HG03025 (cell line): Measurements from ENCODE around the gene SHANK2.

Source experiments
- ATAC-seq: cut with Tn5 transposase; IDR thresholded peaks from one replicate; pipeline ENCODE4 v1.9.1; 2021; ENCODE audit warnings: mild to moderate bottlenecking, moderate library complexity; ENCODE audit not compliant: unreplicated experiment, low FRiP score

SHANK2 gene

DNA sequence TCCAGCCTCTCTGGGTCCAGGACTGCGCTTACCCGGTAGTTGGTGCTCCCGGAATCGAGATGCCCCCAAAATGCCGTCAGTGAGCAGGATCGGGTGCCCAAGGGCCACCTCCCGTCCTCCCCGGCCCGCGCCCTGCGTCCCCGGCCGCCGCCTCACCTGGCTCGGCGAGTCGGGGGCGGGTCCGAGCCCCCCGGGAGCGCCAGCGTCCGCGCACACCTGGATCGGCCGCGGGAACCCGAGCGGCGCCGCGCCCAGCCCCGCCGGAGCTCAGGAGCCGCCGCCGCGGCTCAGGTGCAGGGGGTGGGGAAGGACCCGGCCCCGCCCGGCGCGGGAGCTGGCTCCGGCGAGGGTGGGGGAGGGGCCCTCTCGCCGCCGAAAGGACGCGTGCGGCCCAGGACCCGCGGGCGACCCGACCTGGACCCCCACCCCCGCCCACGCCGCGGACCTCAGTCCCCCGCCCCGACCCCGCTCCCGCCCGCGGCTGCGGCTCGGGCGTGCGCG lies at the start of gene SHANK2:
Gene SHANK2 (minus strand): TSS at position 309 of the 501 bp plus-strand sequence. CDS start 105,251 bp downstream, outside the sequence.
- no peak for ATAC-seq

GRCh38 chr11:71301858-71302533 lies 49.6 kb upstream of the SHANK2 start:
- no peak for ATAC-seq

DNA sequence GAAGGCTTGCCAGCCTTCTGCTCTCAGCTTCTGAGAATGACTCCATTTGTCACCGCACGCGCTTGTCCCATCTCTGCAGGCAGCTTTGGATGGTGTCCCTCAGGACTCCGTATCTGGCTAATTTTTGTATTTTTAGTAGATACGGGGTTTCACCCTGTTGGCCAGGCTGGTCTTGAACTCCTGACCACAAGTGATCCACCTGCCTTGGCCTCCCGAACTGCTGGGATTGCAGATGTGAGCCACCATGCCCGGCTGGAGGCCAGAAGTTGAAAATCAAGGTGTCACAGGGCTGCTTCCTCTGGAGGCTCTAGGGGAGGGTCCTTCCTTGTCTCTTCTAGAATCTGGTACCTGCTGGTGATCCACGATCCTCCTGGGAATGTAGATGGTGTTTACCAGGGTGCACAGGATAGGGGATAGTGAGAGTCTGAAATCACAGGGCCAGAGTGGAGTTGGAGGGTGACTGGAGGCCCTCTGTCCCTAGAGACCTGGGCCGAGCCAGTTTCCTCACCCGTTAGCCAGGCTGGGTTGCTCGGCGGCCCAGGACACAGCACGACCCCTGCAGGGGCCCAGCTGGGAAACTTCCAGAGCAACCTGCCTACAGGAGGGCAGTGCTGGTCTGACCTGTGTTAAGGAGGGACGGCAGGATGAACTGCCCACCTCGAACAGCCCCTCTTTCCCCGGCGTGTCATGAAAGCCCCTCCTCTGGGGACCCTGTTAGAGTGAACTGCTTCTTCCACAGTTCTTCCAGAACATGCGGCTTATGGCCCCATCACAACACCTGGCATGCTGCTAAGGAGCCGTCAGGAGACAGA lies 48.9 kb upstream of the SHANK2 start:
- no peak for ATAC-seq

DNA sequence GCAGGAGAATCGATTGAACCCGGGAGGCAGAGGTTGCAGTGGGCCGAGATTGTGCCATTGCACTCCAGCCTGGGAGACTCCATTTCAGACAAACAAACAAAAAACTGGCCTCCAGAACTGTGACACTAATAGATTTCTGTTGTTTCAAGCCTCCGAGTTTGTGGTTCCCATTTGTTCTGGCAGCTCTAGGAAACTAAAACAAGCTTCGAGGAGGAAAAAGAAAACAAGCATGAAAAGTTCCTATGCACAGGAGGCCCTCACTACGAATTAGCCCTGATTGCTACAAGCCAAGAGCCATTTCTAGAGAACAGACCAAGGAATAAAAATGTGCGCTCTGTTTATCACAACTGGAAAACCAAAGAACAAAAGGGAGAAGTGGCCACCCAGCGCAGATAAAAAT lies 47.8 kb upstream of the SHANK2 start:
- no peak for ATAC-seq

GRCh38 chr11:71298761-71299181 lies 46.4 kb upstream of the SHANK2 start:
- ATAC-seq: no peak

GRCh38 chr11:71298016-71298550 lies 45.7 kb upstream of the SHANK2 start:
- no peak for ATAC-seq

- no peak for ATAC-seq
Observed at GRCh38 chr11:71294846-71295600, 42.6 kb upstream of the SHANK2 start.

DNA sequence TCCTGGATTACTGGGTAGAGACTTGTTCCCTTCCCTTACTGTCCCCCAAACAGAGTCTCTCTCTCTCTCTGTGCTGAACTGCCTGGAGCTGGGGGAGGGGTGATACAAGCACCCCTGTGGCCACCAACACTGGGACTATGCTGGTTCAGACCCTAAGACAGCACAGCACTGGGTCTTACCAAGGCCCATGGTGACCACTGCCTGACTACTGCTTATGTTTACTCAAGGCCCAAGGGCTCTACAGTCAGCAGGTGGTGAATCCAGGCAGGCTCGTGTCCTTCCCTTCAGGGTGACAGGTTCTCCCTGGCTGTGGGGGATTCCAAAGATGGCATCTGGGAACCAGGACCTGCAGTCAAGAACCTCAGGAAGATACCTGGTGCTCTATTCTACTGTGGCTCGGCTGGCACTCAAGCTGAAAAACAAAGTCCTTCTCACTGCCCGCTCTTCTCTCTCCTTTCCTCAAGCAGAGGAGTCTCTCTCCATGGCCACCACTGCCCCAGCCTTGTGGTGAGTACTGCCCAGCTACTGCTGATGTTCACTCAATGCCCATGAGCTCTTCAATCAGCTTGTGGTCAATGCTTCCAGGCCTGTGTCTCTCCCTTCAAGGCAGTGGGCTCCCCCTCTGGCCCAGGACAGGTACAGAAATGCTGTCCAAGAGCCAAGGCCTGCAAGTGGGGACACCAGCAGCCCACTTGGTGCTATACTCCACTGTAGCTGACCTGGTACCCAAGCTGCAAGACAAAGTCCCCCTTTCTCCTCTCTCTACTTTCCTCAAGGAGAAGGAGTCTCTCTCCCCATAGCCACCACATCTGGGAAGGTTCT lies 41.8 kb upstream of the SHANK2 start:
- ATAC-seq: no peak

- ATAC-seq: no peak
Observed at GRCh38 chr11:71286701-71287643, 34.6 kb upstream of the SHANK2 start.

DNA sequence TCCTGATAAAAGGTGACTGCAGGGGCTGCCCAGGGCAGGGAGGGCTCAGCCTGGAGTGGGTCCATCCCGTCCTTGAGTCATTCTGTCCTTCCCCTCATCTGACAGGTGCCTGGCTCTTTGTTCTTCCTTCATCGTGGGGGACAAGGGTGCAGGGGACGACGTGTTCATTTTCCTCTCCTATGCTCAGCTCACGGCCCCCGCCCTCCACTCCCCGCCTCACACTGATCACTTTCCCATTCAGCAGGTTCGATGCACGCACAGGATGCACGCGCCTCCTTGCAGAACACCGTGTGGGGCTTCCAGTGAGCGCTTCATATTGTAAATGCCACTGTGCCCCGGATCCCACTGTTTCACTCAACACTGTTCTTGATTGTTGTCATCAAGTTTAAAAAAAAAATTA lies 32.7 kb upstream of the SHANK2 start:
- ATAC-seq: no peak

DNA sequence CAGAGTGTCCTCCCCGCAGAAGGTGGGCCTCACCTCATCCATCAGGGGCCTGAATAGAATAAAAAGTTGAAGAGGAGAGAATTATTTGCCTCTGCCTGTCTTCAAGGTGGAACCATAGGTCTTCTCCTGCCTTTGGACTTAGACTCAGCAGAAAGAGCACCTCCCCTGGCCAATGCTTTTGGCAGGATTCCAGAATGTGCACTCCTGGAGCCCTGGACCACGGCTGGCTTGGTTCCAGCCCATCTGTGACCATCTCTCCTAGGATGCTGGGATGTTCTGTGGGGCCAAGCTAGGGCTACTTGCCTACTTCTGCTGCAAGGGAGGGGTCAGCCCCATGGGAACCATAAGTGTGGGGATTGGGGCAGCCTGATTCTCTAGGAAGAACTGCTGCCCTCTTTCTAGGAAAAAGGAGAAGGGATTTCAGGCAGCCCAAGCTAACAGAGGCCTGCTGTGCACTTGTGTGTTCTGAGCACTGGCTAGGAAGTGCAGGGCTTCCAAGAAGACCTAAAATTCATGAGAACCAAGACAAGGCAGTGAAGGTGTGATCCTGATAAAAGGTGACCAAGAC lies 32.2 kb upstream of the SHANK2 start:
- ATAC-seq: no peak

GRCh38 chr11:71283971-71284441 lies 31.6 kb upstream of the SHANK2 start:
- ATAC-seq: no peak

GRCh38 chr11:71282581-71283351 lies 30.4 kb upstream of the SHANK2 start:
- no peak for ATAC-seq

- no peak for ATAC-seq
Observed at GRCh38 chr11:71281831-71282230, 29.5 kb upstream of the SHANK2 start.

- ATAC-seq: no peak
Observed at GRCh38 chr11:71281204-71281603, 28.8 kb upstream of the SHANK2 start.

DNA sequence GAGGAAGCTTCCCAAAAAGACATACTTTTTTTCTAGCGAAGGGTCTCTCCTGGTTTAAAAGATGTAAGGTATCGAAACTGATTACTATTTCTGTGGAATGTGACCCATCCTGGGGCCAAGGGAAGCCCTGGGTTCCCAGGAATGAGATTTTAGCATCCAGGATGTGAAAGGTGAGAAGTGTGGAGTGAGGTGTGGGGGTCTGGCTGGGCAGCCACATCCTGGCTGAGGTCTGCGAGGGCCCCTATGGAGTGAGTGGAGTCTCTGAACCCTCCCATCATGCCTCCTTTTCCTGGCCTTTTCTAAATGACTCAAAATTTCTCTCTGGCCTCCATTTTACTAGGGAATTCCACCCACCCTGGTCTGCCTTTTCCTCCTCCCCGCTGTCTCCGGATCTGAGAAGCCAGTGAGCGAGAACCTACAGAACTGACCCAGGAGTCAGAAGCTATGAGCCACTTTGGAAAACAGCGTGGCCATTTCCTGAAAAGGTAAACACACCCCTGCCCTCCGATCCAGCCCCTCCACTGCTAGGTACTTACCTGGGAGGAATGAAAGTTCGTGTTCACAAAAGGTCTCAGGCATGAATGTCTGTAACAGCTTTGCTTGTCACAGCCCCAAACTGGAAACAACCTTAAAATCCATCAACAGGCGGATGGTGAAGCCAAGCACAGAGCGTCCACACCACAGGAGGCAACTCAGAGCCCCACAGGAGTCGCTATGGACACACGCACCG lies 27.7 kb upstream of the SHANK2 start:
- no peak for ATAC-seq

DNA sequence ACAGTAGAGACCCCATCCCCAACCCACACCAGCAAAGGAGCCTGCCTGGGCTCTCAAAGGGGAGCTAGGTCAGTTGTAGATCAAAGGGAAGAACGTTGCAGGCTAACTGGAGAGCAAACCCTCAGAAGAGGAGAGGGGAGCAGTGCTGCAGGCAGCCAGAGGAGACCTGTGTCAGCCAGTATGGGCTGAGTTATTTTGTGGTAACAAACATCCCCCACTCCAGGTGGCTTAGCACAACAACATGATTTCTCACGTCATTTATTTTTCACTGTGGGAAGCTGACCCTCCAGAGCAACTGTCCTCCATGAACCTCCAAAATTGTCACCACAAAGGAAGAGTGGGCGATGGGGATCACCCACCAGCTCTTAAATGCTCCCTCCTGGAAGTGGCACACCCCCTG lies 19.8 kb upstream of the SHANK2 start:
- no peak for ATAC-seq
